Measurements from ENCODE around the gene NR6A1.

- no peak for TF ChIP-seq CTCF (tag by site-specific recombination; IDR thresholded peaks at IDR 0.05)
- TF ChIP-seq ZNF843 (tag by site-specific recombination; IDR thresholded peaks at IDR 0.05), result no peak
- no peak for TF ChIP-seq ZIC2 (tag by site-specific recombination; IDR thresholded peaks at IDR 0.05)
- no peak for TF ChIP-seq ZNF138 (tag by site-specific recombination; IDR thresholded peaks at IDR 0.05; ENCODE audit: borderline replicate concordance)
- no peak for TF ChIP-seq ZNF324 (tag by site-specific recombination; IDR thresholded peaks at IDR 0.05)
- no peak for TF ChIP-seq ZBTB49 (tag by site-specific recombination; IDR thresholded peaks at IDR 0.05; ENCODE audit: low read depth)
- TF ChIP-seq KLF10 (tag by site-specific recombination; IDR thresholded peaks at IDR 0.05), result no peak
- no peak for TF ChIP-seq ZNF18 (tag by site-specific recombination; IDR thresholded peaks at IDR 0.05)
- no peak for TF ChIP-seq ZFP41 (tag by site-specific recombination; IDR thresholded peaks at IDR 0.05; ENCODE audit: borderline replicate concordance)
Measured at GRCh38 chr9:124723352-124723751, 47.8 kb downstream of the NR6A1 start.

All from HEK293 (cell line).